ENCODE data around the gene WNK2.

DNA sequence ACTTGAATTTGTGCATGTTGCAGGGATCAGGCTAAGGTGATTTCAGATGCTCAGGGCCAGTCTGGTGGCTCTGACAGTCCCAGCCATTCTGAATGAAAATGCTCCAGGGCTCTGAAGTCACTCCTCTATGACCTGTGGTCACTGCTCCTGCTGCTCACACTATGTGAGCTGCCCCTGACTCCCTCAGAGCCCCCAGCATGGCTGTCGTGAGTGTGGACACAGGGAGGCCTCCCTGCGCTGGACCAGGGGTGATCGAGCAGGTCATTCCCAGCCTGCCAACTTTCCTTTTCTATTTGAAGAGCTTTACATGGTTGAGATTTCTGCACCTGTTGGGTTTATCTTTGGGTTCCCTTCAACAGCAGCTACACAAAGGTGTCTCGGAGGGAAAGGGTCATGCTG, 74.5 kb downstream of the WNK2 start:
- TF ChIP-seq, protein P1, sequence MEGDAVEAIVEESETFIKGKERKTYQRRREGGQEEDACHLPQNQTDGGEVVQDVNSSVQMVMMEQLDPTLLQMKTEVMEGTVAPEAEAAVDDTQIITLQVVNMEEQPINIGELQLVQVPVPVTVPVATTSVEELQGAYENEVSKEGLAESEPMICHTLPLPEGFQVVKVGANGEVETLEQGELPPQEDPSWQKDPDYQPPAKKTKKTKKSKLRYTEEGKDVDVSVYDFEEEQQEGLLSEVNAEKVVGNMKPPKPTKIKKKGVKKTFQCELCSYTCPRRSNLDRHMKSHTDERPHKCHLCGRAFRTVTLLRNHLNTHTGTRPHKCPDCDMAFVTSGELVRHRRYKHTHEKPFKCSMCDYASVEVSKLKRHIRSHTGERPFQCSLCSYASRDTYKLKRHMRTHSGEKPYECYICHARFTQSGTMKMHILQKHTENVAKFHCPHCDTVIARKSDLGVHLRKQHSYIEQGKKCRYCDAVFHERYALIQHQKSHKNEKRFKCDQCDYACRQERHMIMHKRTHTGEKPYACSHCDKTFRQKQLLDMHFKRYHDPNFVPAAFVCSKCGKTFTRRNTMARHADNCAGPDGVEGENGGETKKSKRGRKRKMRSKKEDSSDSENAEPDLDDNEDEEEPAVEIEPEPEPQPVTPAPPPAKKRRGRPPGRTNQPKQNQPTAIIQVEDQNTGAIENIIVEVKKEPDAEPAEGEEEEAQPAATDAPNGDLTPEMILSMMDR (IDR thresholded peaks at IDR 0.05; ENCODE audit: extremely low read depth in 1 of 2, insufficient read depth in 1 of 2, low read depth in 1 of 2, low read length in 2 of 2) = no peak
- no peak for TF ChIP-seq POLR2A (IDR thresholded peaks at IDR 0.05; ENCODE audit: low read depth, low read length)
- no peak for TF ChIP-seq EZH2 (IDR thresholded peaks at IDR 0.05; ENCODE audit: borderline replicate concordance, low read depth, low read length, severe bottlenecking)
- no peak for TF ChIP-seq POLR2AphosphoS5 (IDR thresholded peaks at IDR 0.05; ENCODE audit: insufficient read depth, low read depth, low read length)
- no peak for TF ChIP-seq MYC (IDR thresholded peaks at IDR 0.05; ENCODE audit: low read depth, low read length)
- TF ChIP-seq, protein P2, sequence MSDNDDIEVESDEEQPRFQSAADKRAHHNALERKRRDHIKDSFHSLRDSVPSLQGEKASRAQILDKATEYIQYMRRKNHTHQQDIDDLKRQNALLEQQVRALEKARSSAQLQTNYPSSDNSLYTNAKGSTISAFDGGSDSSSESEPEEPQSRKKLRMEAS (IDR thresholded peaks at IDR 0.05; ENCODE audit: insufficient read depth, insufficient read length) = no peak
- no peak for TF ChIP-seq FOS (IDR thresholded peaks at IDR 0.05; ENCODE audit: borderline replicate concordance, insufficient read depth, low read length)

Data from endothelial cell of umbilical vein (primary cell).